ENCODE results near the gene VASN.

DNA sequence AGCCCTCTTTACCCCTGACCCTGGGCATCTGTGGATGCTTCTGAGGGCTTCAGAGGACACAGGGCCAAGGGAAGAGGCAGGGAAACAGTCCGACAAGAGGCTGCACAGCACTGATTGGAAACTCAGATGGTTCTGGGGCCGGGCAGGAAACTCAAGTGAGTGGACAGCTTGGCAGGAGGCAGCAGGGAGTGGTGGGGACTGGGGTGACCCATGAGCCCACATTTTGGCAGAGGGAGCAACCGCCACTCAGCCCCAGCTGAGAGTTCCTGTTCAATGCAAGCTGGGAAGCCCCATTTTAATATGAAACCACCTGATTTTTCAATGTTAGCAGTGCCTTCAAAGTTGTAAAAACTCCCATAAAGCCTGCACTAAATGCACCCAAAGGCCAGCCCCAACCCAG lies 1.5 kb upstream of the VASN start:
- TF ChIP-seq, protein P1, sequence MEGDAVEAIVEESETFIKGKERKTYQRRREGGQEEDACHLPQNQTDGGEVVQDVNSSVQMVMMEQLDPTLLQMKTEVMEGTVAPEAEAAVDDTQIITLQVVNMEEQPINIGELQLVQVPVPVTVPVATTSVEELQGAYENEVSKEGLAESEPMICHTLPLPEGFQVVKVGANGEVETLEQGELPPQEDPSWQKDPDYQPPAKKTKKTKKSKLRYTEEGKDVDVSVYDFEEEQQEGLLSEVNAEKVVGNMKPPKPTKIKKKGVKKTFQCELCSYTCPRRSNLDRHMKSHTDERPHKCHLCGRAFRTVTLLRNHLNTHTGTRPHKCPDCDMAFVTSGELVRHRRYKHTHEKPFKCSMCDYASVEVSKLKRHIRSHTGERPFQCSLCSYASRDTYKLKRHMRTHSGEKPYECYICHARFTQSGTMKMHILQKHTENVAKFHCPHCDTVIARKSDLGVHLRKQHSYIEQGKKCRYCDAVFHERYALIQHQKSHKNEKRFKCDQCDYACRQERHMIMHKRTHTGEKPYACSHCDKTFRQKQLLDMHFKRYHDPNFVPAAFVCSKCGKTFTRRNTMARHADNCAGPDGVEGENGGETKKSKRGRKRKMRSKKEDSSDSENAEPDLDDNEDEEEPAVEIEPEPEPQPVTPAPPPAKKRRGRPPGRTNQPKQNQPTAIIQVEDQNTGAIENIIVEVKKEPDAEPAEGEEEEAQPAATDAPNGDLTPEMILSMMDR (IDR thresholded peaks at IDR 0.05): no peak
- no peak for TF ChIP-seq POLR2A (IDR thresholded peaks at IDR 0.05)
- TF ChIP-seq EP300 (IDR thresholded peaks at IDR 0.05): no peak
